ENCODE results near the gene ZBTB24.

DNA sequence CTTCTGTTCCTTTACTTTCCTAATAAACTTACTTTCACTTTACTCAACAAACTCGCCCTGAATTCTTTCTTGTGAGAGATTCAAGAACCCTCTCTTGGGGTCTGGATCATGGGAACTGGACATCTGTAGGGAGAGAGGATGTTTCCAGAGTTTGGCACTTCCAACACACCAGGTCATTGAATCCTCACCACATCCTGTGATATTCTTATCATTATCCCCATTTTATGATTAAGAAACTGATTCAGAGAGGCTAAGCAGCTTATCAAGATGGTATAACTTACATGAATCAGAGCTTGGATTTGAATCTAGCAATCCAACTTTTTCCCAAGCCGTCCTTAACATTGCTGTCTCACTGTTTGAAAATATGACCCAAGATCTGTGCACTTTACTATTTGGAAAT is 58.1 kb downstream of the ZBTB24 start:
- TF ChIP-seq POLR2A (IDR thresholded peaks at IDR 0.05) (no peak), EP300 (IDR thresholded peaks at IDR 0.05) (no peak)
- TF ChIP-seq, protein P1, sequence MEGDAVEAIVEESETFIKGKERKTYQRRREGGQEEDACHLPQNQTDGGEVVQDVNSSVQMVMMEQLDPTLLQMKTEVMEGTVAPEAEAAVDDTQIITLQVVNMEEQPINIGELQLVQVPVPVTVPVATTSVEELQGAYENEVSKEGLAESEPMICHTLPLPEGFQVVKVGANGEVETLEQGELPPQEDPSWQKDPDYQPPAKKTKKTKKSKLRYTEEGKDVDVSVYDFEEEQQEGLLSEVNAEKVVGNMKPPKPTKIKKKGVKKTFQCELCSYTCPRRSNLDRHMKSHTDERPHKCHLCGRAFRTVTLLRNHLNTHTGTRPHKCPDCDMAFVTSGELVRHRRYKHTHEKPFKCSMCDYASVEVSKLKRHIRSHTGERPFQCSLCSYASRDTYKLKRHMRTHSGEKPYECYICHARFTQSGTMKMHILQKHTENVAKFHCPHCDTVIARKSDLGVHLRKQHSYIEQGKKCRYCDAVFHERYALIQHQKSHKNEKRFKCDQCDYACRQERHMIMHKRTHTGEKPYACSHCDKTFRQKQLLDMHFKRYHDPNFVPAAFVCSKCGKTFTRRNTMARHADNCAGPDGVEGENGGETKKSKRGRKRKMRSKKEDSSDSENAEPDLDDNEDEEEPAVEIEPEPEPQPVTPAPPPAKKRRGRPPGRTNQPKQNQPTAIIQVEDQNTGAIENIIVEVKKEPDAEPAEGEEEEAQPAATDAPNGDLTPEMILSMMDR (IDR thresholded peaks at IDR 0.05) = no peak
